ENCODE data around the gene NTN4.
"Not testable (repeated sequence)": the region's sequence is repeated elsewhere in the genome, so short reads cannot be mapped to it uniquely, and the experiment has no call there.

NTN4 gene

DNA sequence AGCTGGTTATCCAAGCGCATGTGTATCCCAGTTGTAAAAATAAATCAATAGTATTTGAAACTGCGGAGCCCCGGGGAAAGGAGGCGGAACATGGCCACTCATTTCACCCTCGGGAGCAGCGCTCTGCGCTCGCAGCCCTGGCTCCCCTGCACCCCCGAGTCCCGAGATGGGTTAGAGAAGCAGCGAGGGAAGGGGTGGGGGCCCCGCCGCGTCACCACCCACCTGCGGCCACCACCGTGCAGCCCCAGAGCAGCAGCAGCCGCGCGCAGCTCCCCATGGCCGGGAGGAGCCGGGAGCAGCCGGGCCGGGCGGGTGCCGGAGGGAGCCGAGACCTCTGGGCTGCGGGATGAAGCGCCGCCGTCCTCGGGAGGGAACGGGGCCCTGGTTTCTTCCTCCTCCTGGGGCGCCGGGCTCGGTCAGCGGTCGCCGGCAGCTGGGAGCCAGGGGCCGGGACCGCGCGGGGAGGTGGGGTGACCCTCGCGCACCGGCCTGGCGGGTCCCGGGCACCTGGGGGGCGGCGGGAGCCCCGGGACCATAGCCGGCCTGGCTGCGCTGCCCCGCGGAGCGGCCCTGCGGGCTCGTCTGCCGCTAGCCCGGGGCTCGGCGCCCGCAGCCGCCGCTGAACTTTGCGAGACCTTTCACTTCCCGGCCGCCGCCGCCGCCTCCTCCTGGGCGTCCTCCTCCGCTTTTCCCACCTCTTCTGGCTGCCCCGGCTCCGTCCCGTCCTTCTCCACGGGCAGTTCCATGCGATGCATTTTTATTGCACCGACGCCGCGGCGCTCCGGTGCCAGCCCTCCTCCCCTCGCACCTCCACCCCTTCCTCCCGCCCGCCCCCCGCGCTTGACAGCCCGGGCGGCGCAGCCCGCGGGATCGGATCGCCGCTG is at the start of gene NTN4:
TSS of gene NTN4 (minus strand) at position 732 of the 884 bp plus-strand sequence. CDS start at position 277, 455 bp downstream.
- DNase-seq (ENCODE audit: low spot score): peak; percentile 42

DNA sequence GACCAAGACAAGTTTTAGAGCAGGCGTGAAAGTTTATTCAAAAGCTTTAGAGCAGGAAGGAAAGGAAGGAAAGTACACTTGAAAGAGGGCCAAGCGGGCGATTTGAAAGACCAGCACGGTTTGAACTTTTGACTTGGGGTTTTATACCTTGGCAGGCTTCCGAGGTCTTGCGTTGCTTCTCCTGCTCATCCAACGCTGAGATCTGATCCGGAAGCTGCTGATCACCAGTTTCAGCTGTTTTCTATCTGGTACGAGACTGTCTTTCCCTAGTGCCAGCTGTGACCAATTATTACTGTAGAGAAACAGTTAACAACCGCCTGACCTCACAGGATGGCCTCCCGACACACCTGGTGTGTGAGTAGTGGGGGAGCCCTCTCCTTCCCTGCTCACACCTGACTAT is 47.6 kb upstream of the NTN4 start:
- DNase-seq (ENCODE audit: low spot score): peak; percentile 7

DNA sequence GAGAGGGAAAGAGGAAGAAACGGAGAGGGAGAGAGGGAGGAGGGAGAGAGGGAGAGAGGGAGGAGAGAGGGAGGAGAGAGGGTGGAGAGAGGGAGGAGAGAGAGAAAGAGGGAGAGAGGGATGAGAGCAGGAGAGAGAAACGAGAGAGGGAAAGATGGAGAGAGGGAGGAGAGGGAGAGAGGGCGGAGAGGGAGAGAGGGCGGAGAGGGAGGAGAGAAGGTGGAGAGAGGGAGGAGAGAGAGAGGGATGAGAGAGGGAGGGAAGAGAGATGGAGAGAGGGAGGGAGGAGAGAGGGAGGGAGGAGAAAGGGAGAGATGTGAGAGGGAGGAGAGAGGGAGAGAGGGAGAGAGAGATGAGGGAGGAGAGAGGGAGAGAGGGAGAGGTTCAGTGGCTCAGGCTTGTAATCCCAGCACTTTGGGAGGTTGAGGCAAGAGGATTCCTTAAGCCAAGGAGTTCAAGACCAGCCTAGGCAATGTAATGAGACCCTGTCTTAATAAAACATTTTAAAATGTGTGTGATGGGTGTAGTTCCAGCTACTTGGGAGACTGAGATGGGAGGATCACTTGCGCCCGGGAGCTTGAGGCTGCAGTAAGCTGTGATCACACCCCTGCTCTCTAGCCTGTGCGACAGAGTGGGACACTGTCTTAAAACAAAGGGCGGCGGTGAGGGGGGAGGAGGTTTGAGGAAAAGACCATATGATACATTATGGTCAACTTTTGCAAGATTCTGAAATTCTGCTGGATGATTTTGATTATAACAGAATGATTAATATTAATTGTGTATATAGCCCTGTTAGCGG is 46.9 kb upstream of the NTN4 start:
- DNase-seq (ENCODE audit: low spot score): no peak

DNA sequence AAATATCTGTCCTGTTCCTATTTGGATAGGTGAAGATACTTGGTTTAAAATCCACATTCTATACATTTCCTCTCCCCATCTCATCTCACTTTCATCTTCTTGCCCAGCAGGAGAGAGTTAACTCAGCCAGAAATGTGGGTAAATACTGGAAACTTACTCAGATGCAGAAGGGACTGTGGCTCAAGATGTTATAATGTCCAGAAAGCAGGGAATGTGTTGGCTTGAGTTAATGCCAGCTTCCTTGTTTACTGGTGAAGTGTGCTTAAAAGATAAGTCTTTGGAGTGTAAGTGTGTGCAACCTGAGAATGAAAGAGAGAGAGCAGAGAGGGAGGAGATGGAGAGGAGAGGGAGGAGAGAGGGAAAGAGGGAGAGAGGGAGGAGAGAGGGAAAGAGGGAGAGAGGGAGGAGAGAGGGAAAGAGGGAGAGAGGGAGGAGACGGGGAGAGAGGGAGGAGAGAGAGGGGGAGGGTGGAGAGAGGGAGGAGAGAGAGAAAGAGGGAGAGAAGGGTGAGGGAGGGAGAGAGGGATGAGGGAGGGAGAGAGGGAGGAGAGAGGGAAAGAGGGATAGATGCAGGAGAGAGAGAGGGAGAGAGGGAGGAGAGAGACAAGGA is 46.2 kb upstream of the NTN4 start:
- DNase-seq (ENCODE audit: low spot score): peak; percentile 48

DNA sequence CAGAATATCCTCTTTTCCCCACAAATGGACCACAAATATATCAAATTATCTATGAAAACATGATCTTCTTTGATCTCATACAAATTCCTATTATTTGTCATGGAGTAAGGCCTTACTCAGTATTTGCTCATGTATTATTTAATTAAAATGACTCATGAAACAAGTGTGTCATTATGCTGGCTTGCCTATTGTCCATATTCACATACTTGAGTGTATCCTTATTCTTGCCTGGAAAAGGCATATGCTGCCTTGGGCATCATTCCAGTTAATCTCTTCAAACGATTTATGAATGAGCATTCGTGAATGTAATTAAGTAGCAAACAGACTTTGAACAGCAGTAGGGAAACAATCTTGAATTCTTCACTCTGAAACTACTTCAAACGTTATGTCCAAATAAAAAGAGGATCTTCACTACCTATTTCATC is 45.6 kb upstream of the NTN4 start:
- DNase-seq (ENCODE audit: low spot score): peak; percentile 64

DNA sequence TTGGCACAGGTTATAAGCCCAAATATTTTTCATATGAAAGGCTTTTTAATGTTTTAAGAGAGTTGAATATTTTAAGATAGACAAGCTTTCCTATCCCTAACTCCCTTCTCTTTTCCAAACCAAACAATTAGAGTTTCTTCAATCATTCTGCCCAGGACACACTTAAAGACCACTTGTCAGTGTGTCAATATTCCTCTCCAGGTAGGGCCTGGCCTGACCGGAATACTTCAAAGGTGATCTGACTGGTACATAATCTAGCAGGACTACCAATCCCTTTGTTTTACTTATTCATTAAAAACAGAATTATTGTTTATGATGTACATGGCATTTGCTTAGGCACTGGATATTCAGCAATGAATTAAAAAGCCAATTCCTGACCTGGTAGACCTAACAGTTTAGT is 44.0 kb upstream of the NTN4 start:
- no peak for DNase-seq (ENCODE audit: low spot score)

DNA sequence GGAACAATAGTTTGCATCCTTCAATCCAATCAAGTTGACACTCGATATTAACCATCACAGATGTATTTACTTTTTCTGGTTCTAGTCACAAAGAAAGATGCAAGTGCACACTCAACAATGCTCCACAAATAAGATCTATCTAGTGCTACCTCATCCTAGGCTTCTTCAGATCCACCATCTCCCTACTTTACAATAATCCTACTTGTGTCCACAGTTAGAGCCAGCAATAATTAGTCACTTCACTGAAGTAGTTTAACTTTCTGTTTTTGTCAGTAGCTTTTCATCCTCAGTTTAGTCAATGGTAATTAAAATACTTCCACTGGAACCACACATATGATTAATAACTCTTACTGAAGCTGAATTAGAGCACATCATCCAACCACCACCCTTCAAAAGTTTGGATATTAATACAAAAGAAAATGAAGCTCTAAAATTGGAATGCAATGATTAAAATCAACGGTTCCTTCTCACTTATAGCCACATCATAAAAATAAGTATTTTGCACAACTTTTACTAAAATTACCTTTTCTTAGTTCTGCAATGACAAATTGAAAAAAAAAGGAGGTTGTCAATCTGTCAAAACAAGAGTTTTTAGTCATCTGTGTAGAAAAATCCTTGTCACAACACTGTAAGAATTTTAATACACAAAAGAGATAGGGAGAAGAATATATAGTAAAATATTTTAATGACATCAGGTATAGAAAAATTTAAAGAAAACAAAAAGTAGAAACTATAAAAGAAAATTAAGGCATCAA is 39.9 kb upstream of the NTN4 start:
- DNase-seq (ENCODE audit: low spot score): no peak

DNA sequence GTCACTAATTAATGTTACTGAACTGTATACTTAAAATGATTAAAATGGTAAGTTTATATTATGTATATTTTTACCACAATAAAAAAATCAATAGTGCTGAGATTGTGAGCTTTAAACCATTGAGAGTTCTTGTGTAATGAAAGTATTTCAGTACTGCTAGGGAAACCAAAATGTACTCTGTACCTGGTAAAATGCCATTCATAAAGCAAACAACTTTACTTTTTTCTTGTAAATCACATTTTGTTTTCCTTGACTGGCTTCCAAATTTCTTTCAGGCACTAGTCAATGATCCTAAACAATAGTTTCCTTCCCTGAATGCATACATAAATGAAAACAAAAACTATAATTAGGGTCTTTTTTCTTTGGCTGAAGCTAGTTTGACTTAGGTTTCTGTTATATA is 38.8 kb upstream of the NTN4 start:
- no peak for DNase-seq (ENCODE audit: low spot score)

DNA sequence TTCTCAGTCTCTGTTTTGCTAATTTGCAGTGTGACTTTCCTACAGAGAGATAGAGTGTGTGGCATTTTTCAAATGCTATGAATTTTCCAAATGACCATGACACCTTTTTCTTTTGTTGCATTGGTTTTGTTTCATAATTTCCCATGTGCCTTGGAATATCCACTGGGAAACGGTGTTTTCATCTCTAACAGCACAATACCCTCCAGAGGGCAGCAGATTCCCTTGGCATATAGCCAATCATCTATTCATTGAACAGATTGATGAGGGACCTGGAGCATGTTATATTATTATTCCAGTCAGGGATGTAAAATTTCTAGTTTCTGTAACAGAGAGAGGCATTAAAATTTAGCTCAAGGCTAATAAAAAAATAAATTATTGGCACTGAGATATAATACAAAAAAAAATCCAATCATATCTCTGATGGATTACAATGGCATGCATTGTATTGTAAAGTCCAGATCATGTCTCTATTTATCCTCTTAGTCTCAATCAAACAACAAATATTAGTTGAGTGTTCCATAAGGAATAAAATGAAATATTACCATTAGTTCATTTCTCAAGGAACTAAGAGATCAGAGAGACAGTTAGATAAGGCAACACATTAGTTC is 29.6 kb upstream of the NTN4 start:
- DNase-seq (ENCODE audit: low spot score): peak; percentile 68

DNA sequence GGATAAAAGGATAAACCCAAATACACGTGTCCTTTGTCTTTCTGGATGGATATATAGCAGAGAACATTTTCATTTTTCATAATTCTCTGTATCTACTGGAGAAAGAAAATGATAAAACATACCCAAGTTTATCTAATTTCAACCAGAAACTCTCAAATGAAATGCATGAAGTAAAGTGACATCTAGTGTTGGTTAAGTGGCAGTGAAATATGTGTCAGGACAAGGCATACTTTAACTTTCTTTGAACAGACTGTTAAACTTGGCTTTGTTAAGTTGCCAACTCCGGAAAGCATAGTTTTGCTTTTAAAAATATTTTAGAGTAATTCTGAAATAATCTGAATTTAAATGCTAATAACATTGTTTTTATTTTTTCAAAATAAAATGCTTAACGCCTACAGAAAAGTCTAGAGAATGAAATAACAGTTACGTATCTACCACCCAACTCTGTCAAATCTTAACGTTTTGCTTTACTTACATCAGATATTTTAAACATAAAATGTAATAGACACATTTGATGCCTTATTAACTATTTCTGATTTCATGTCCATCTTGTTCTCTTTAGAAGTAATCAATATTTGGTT is 25.2 kb upstream of the NTN4 start:
- DNase-seq (ENCODE audit: low spot score): peak; percentile 45

DNA sequence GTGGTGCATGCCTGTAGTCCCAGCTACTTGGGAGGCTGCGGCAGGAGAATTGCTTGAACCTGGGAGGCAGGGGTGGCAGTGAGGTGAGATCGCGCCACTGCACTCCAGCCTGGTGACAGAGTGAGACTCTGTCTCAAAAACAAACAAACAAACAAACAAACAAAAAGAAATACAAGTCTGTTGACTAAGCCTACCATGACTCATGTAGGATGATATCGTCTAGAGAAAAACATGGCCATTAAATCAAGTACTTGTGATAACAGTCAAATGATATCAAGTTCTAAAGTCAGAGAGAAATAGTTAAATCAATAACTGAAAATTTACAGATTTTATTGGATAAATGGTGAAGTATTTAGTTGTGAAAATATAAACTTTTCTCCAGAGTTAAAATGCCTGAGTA is 21.6 kb upstream of the NTN4 start:
- DNase-seq (ENCODE audit: low spot score): not testable (repeated sequence)

DNA sequence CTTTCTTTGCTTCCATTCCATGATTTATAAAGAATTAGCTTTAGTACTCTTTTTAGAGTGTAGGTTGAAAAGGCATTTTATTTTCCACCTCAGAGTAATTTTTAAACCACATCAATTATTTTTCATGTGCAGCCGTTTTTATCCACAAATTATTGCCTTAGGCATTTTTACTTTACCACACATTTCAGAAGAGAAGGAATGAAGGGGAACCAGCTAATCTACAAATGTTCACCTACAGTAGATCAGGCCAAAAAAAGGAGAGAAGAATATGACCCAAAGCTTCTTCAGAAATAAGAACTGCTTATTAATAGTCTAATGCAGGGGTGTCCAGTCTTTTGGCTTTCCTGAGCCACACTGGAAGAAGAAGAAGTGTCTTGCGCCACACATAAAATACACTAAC is 19.8 kb upstream of the NTN4 start:
- DNase-seq (ENCODE audit: low spot score): no peak

DNA sequence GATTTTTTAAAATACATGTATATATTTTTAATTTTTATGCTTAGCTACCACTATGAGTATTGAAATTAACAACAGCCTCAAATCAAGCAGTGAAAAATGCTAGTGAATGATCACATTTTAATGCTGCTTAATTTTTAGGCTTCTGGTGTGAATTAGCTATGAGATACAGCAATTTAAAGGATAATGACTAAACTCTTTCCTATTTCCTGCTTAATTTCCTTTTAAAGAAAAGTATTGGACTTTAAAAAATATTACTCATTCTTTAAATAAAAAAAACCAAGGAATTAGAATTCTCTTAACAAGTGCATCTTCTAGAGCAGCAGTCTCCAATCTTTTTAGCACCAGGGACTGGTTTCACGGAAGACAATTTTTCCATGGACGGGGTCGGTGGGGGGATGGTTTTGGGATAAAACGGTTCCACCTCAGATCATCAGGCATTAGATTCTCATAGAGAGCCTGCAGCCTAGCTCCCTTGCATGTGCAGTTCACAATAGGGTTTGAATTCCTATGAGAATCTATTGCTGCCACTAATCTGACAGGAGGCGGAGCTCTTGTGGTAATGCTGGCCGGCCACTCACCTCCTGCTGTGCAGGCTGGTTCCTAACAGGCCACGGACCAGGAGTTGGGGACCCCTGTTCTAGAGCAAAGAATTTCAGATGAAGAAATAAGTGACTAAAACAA is 18.6 kb upstream of the NTN4 start:
- no peak for DNase-seq (ENCODE audit: low spot score)

DNA sequence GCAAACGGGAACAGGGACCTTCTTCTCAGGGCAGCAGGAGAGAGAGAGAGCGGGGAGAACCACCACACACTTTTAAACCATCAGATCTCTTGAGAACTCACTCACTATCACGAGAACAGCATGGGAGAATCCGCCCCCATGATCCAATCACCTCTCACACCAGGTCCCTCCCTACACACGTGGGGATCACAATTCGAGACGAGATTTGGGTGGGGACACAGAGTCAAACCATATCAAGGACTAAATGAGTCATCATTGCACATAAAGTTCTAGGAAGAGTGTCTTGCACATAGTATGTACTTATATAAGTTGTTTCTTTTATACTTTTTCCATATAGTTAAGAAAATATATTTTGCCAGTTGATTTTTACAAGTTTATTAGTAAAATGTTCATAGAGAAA is 17.6 kb upstream of the NTN4 start:
- no peak for DNase-seq (ENCODE audit: low spot score)

DNA sequence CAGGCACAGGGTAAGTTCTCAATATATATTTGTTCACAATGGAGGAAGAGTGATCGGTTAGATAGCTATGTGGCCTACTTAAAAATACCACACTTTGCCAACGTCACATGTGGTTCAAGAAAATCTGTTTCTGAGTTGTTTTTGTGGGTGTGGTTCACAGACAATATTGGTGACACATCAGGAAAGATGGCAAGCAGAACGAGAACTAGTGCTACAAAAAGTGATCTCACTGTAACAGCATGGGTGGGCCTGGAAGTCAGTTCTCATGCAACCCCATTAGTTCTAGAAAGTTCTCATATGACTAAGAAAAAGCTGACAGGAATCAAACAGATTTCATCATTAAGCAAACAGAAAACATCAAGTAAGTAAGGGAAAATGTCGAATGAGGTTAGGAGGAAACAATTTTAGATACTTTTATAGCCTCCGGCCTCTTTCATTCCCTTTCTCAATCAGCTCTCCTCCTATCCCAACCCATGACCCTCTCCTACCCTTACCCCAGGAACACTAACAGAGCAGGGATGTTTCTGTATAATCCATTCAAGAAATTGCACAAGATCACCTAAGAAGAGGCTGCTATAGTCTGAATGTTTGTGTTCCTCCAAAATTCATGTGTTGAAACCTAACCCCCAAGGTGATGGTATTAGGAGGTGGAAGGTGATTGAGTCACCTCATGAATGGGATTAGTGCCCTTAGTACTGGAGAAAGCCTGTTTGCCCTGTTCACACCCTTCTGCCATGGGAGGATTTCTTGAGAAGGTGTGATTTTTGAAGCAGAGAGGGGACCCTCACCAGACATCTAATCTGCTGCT is 15.5 kb upstream of the NTN4 start:
- peak; percentile 93 for DNase-seq (ENCODE audit: low spot score)

DNA sequence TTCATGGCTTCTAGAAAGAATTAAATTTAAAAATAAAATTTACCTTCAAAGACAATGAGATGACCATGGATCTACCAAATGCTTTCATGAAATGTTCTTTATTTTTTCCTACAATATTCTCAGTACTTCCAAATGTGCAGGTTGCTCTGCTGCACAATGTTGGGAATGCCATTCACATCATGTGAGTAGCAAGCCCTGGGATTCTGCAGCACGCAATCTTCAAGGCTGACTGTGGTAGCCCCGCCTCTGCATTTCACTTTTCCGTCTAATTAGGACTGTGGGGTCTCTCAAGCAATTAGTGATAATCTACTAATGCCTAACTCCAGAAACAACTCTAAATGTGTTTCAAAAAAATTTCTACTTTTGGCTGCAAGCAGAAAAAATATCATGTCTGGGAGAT is 13.7 kb upstream of the NTN4 start:
- no peak for DNase-seq (ENCODE audit: low spot score)

DNA sequence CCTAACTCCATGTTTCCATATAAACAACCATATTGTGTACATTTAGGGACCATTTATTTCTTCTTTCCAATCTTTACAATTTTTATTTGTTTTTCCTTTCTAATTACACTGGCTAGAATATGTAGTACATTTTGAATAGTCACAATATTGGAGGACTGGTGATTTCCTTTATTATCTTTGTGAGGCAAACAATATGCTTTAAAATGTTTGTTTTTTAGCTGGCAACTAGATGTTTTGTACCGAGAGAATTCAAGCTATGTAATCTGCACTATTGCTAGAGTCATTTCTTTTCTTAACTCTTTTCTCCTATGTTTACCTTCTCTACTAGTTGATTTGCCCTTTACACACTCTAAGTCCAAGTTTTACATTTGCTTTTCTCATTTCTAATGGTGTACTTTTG is 13.3 kb upstream of the NTN4 start:
- no peak for DNase-seq (ENCODE audit: low spot score)

DNA sequence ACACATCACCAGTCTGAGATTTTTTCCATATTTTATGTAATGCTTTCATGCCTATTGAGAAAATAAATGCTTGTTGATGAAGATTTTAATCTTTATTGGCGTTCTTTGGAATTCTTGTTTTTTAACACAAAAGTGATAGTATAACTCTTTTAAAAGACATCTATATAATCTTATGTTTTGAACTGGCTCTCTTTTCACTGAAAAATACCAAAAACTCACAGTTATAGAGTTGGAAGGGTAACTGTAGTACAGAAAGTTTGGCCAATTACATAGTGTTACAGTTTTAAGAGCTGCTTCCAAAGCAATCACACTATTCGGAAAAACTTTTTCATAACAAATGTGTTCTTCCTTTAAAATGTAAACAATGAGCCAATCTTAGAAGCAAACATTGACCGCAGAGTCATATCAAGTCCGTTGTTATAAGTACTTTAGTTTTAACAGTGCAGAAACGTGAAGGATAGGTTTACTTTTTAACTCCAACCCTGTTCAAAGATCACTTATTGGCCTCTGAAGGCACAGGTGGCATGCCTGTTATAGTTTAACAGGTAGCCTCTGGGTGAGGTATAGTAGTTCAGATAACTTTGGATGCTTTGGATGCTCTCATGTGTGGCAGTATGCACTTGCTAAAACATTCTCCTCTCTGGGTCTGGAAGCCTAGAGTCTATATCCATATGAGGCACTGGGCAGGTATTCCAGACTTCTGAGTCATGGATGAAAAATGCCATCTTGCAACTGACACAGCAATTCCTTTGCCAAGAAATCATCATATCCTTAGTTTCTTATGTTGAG is 12.1 kb upstream of the NTN4 start:
- DNase-seq (ENCODE audit: low spot score): peak; percentile 70

DNA sequence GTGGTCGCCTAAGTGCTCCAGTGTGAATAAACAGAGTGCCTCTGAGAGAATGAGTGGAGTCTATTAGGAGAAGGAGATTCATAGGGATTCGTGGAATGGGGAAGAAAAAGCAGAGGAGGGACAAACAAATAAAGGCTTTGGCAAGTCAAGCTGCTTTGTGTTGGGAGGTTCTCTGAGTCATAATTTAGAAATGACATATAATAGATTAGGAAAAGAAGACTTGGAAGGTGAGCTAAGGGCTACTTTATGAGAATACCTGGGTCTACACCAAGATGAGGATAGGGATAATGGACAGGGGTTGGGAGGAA is 6.4 kb upstream of the NTN4 start:
- DNase-seq (ENCODE audit: low spot score): no peak

Data from AG08395 (cell line).